HCT116 (cell line): ENCODE results near the gene WNT8B. TPM values are rescaled to one million over a fixed set of nuclear protein-coding genes. Genes with fewer than 3 reads are reported as not detected.

ENCODE experiments used
- ATAC-seq: fragments of 200-7000 bp; cut with Tn5 transposase; 2 replicates; pipeline ENCODE4 v1.9.1; 2020; ENCODE audit warnings: mild to moderate bottlenecking, moderate library complexity
- BruUV-seq: library from RNA; stranded (reverse); fragments of 400-500 nt; replicated peaks from 2 replicates; lab custom pipeline; 2021; lab: Mats Ljungman, UMichigan
- CTCF ChIA-PET: fragments of 300-600 bp; sonication (Branson Sonifier 250); formaldehyde crosslinking; loops from one replicate; lab custom pipeline; 2021; ENCODE audit warnings: antibody characterized with exemption; lab: Charles Lee
- POLR2A ChIA-PET: fragments of 300-600, 350-600 bp; sonication (Branson Sonifier 250); formaldehyde crosslinking; loops from one replicate; lab custom pipeline; 2021; ENCODE audit warnings: antibody characterized with exemption; lab: Charles Lee
- RAD21 ChIA-PET, 2 experiments: fragments of 300-600 bp; sonication (Branson Sonifier 250); formaldehyde crosslinking; loops; one replicate each; lab custom pipeline; 2023; ENCODE audit warnings: low total read pairs in 2 of 2; ENCODE audit not compliant: uncharacterized antibody in 2 of 2, unreplicated experiment in 2 of 2, low non-redundant PET in 1 of 2; lab: Charles Lee
- DNase-seq: peaks from one replicate; pipeline ENCODE4 v3.0.0-alpha.2; 2010; ENCODE audit warnings: low read depth, low spot score
- H2AFZ ChIP-seq: fragments of 200-600 bp; shearing (Covaris generic), sonication (generic); 2 replicates; pipeline ENCODE4 v1.6.1; 2017; ENCODE audit warnings: low read depth, mixed run types, mixed read lengths, antibody characterized with exemption, low read length; ENCODE audit not compliant: poor library complexity, severe bottlenecking
- H3K27ac ChIP-seq: 2 replicates; pipeline ENCODE4 v1.5.1; 2012; ENCODE audit warnings: low read depth, low read length
- H3K27me3 ChIP-seq: fragments of 200-600 bp; sonication (generic); 2 replicates; pipeline ENCODE4 v1.6.1; 2016; ENCODE audit warnings: mixed run types, low read length, mixed read lengths; ENCODE audit not compliant: insufficient read depth
- H3K36me3 ChIP-seq, 2 experiments: fragments of 200-500 bp in 1 of 2; fragments of 200-600 bp in 1 of 2; sonication (Bioruptor generic) in 1 of 2; sonication (generic) in 1 of 2; 2 replicates each; pipeline versions ENCODE4 v1.5.1 to v1.6.1; 2014 to 2016; ENCODE audit warnings: low read length in 2 of 2, inconsistent platforms in 1 of 2, mixed read lengths in 1 of 2, mixed run types in 1 of 2; ENCODE audit not compliant: insufficient read depth in 2 of 2, control insufficient read depth in 1 of 2
- H3K4me1 ChIP-seq, 2 experiments: fragments of 200-600 bp in 1 of 2; sonication (generic) in 1 of 2; 2 replicates each; pipeline versions ENCODE4 v1.5.1 to v1.6.1; 2012 to 2017; ENCODE audit warnings: low read length in 2 of 2, inconsistent platforms in 1 of 2, mild to moderate bottlenecking in 1 of 2, mixed read lengths in 1 of 2, mixed run types in 1 of 2, moderate library complexity in 1 of 2; ENCODE audit not compliant: insufficient read depth in 2 of 2, control insufficient read depth in 1 of 2
- H3K4me2 ChIP-seq: fragments of 200-600 bp; sonication (generic); 2 replicates; pipeline ENCODE4 v1.6.1; 2017; ENCODE audit warnings: mixed run types, low read length, mixed read lengths
- H3K4me3 ChIP-seq, 2 experiments: fragments of 200-600 bp in 1 of 2; sonication (generic) in 1 of 2; replicated peaks in 1 of 2; 2 replicates each; pipeline ENCODE4 v1.5.1; 2011 to 2016; ENCODE audit warnings: low read length in 2 of 2, control low read depth in 1 of 2, low read depth in 1 of 2, mild to moderate bottlenecking in 1 of 2, mixed read lengths in 1 of 2, mixed run types in 1 of 2
- H3K79me2 ChIP-seq: fragments of 200-600 bp; sonication (generic); 2 replicates; pipeline ENCODE4 v1.6.1; 2017; ENCODE audit warnings: mild to moderate bottlenecking, mixed run types, low read length, moderate library complexity, mixed read lengths; ENCODE audit not compliant: insufficient read depth
- H3K9ac ChIP-seq: fragments of 200-600 bp; sonication (generic); 2 replicates; pipeline ENCODE4 v1.6.1; 2016; ENCODE audit warnings: low read length, mixed read lengths
- H3K9me2 ChIP-seq: fragments of 200-600 bp; sonication (generic), shearing (Covaris generic); 2 replicates; pipeline ENCODE4 v1.6.1; 2017; ENCODE audit warnings: mixed run types, mild to moderate bottlenecking, moderate library complexity; ENCODE audit not compliant: insufficient read depth
- H3K9me3 ChIP-seq, 2 experiments: fragments of 200-500 bp in 1 of 2; fragments of 200-600 bp in 1 of 2; sonication (Bioruptor generic) in 1 of 2; sonication (generic) in 1 of 2; 2 replicates each; pipeline ENCODE4 v1.6.1; 2014 to 2017; ENCODE audit warnings: low read length in 2 of 2, mixed read lengths in 2 of 2, inconsistent platforms in 1 of 2, low read depth in 1 of 2, mild to moderate bottlenecking in 1 of 2, mixed run types in 1 of 2, moderate library complexity in 1 of 2; ENCODE audit not compliant: control insufficient read depth in 1 of 2, insufficient read depth in 1 of 2
- H4K20me1 ChIP-seq: fragments of 200-600 bp; sonication (generic), shearing (Covaris generic); 2 replicates; pipeline ENCODE4 v1.6.1; 2017; ENCODE audit warnings: mixed run types, mild to moderate bottlenecking, moderate library complexity; ENCODE audit not compliant: insufficient read depth
- JUND ChIP-seq: IDR thresholded peaks from 2 replicates; pipeline ENCODE4 v1.6.1; 2012
- REST ChIP-seq: IDR thresholded peaks from 2 replicates; pipeline ENCODE4 v1.6.1; 2012; ENCODE audit warnings: low read depth
- SP1 ChIP-seq: IDR thresholded peaks from 2 replicates; pipeline ENCODE4 v1.6.1; 2012; ENCODE audit warnings: low read depth
- TCF7L2 ChIP-seq: IDR thresholded peaks from 2 replicates; pipeline ENCODE4 v1.7.0; 2011; ENCODE audit warnings: borderline replicate concordance, inconsistent platforms; ENCODE audit not compliant: insufficient read depth, insufficient read length; ENCODE audit errors: extremely low read depth
- ZFX ChIP-seq: fragments of 450-650 bp; IDR thresholded peaks from 2 replicates; pipeline ENCODE4 v1.6.1; 2017
- intact Hi-C: fragments of 100-400 bp; cut with micrococcal nuclease; formaldehyde crosslinking; loops from 2 replicates; pipeline ENCODE4 v1.10.0; 2022
- total RNA-seq: library from RNA; stranded (reverse); gene quantifications from one replicate; pipeline ENCODE4 v1.2.1, GENCODE V29; 2021; ENCODE audit not compliant: unreplicated experiment
- TF ChIP-seq, protein P1 (sequence below): IDR thresholded peaks from 2 replicates; pipeline ENCODE4 v1.6.1; 2012
- TF ChIP-seq, protein P2 (sequence below), 3 experiments: fragments of 200-600 bp in 1 of 3; sonication (generic) in 1 of 3; IDR thresholded peaks in 2 of 3; conservative IDR thresholded peaks in 1 of 3; 2 replicates each; pipeline ENCODE4 v1.5.1; 2012 to 2017; ENCODE audit warnings: low read depth in 2 of 3, low read length in 2 of 3, antibody characterized with exemption in 1 of 3, borderline replicate concordance in 1 of 3, control low read depth in 1 of 3, mild to moderate bottlenecking in 1 of 3, mixed read lengths in 1 of 3, mixed run types in 1 of 3, moderate library complexity in 1 of 3; ENCODE audit not compliant: insufficient read depth in 1 of 3

The WNT8B gene
- total RNA-seq, 1 experiment from 2014 or later: not detected

DNA sequence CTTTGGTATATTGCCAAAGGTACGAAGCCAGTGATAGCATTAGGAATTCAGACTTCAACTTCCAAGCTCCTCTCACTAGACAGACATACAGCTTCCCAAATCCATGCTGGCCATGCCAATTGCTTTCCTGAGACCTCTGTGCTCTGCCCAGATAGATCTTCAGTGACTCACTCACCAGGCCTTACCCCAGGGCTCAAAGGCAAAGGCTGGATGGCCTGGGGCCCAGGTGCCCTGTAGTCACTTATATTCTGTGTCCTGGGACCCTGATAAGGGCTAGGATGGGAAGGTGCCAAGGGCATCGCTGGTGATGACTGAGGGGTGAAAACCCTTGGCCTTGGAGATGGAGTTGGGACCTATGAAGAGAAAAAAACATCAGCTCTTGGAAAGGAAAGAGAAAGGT, 27.7 kb downstream of the WNT8B start:
- Histone ChIP-seq H3K79me2 (no peaks in the 10 kb centered on the region), H3K36me3 (peaks cover 18 to 29% of the 10 kb centered on the region in 2 experiments; a peak in 3 of 4 replicates), H4K20me1 (no peaks in the 10 kb centered on the region), H3K4me2 (no peak overlapping the region), H3K27ac (no peak overlapping the region), H3K9ac (no peak overlapping the region), H3K4me3 (no peak overlapping the region), H3K27me3 (no peaks in the 10 kb centered on the region), H3K9me3 (no peaks in the 10 kb centered on the region), H3K4me1 (no peaks in the 10 kb centered on the region), H2AFZ (no peak overlapping the region), H3K9me2 (no peaks in the 10 kb centered on the region)
- DNase-seq (no peak), ATAC-seq (no peak)
- BruUV-seq: no TSS peak
- CTCF ChIA-PET: interaction anchor here (1.1 kb wide), 1 partner anchor 28 kb away, joined by 3 read pairs; no protein-coding TSS in a partner anchor
- intact Hi-C loops: no loop called here
- RAD21 ChIA-PET: no interaction called here
- TF ChIP-seq ZFX (no peak), TCF7L2 (no peak), REST (no peak), SP1 (no peak), JUND (no peak)
- TF ChIP-seq, protein P1, sequence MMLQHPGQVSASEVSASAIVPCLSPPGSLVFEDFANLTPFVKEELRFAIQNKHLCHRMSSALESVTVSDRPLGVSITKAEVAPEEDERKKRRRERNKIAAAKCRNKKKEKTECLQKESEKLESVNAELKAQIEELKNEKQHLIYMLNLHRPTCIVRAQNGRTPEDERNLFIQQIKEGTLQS: no peak
- TF ChIP-seq, protein P2, sequence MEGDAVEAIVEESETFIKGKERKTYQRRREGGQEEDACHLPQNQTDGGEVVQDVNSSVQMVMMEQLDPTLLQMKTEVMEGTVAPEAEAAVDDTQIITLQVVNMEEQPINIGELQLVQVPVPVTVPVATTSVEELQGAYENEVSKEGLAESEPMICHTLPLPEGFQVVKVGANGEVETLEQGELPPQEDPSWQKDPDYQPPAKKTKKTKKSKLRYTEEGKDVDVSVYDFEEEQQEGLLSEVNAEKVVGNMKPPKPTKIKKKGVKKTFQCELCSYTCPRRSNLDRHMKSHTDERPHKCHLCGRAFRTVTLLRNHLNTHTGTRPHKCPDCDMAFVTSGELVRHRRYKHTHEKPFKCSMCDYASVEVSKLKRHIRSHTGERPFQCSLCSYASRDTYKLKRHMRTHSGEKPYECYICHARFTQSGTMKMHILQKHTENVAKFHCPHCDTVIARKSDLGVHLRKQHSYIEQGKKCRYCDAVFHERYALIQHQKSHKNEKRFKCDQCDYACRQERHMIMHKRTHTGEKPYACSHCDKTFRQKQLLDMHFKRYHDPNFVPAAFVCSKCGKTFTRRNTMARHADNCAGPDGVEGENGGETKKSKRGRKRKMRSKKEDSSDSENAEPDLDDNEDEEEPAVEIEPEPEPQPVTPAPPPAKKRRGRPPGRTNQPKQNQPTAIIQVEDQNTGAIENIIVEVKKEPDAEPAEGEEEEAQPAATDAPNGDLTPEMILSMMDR (IDR thresholded peaks at IDR 0.05 in 2 of 3, conservative IDR thresholded peaks at IDR 0.05 in 1 of 3; ENCODE audit: borderline replicate concordance in 1 of 3, insufficient read depth in 1 of 3, low read depth in 2 of 3, low read length in 2 of 3): no peak
- POLR2A ChIA-PET: no interaction called here
